GM15510 (cell line): Measurements from ENCODE around the gene MYZAP.

Experiments used
- POLR2A ChIP-seq: IDR thresholded peaks from 3 replicates; pipeline ENCODE4 v1.6.1; 2011; ENCODE audit warnings: borderline replicate concordance; ENCODE audit not compliant: insufficient read length; ENCODE audit errors: extremely low read depth

Gene MYZAP

DNA sequence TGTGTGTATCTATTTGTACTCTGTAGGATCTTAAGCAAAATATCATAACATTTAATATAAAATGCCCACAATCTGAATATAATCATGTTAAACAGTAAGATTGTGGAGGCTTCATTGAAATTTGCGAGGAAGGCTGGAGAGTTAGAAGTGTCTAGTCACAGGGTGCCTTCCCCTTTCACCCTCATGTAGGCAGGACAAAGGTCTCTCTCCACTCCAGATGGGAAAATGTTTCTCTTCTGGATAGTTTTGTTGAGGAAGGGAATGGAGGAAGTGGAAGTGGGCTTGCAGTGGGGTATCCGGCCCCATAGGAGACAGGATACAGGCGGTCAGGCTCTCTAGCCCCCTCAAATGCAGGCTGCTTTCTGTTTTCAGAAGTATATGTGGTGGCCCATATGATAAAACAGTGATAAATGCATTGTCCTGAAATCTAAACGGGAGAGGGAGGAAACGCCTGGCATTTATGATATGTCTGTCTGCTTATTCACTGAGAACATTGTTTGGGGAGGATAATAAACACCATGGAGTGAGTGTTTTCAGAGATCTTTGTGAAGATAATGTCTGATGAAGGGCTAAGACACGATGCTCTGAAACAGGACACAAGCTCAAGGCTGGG is 13.3 kb upstream of the MYZAP start:
- TF ChIP-seq POLR2A, result no peak

DNA sequence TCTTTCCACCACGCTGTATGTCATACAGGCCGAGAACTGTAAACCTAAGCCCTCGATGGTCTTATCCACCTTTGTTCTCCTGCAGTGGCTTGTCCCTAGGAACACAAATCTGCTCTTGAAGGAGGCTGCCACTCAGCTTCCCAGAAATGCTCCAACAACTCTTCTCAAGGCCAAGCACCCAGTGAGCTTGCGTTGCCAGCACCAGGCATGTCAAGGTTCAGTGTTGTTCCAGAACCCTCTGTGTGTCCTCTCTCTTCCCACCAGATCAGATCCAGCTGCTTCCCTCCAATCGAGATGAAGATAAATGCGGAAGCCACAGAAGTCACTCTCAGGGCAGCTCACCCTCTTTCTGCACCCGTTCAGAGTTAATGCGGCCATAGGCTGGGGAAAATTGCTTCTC is 11.3 kb upstream of the MYZAP start:
- no peak for TF ChIP-seq POLR2A

DNA sequence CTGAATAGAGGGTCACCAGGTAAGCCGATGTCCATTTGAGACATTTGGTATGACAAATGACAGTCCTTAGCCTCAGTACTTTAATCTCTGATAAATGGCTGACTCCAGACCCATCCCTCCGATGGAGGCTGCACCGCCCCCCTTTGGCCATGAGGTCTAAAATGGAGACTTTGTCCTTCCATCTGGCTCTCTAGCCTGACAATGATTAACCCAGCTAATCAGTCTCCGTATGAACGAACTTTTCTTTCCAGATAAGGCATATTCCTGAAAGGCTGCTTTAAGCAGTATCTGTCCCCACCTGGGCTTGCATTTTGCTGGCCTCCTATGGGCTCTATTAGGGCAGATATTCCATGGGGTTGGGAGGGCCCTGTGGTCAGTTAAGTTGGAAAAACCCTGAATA is 10.8 kb upstream of the MYZAP start:
- TF ChIP-seq POLR2A, result no peak

DNA sequence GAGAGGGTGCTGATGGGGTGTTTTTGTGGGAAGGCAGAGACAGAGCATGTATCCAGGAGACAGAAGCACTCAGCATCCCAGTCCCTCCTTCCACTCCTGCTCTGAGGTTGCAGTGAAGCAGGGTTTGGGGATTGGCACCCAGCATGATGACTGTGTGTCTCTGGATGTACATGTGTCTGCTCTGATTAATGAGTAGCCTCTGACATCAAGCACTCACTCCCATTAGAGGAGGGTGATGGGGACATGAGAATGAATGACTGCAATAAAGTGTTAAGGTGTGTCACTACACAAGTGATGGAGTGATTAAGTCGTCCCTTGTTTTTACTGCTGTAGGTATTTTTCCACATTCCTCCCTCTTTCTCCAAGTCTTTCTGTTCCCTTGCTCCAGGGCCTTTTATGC is 9.6 kb upstream of the MYZAP start:
- TF ChIP-seq POLR2A, result no peak

DNA sequence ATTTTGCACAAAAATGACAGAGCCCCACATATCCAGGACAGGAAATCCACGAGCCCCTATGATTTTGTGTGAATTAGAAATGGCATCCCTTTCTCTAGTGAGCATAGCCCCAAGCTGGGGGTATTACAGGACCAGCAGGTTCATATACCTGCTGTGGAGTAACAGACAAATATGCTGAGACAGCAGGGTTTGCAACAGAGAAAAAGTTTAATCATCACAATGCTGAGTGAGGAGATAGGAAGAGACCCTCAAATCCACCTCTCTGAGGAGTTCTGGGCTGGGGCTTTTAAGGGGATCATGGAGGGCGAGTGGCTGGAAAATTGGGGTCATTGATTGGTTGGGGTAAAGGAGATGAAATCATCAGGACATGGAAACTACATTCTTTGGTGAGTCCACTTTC is 8.4 kb upstream of the MYZAP start:
- no peak for TF ChIP-seq POLR2A

DNA sequence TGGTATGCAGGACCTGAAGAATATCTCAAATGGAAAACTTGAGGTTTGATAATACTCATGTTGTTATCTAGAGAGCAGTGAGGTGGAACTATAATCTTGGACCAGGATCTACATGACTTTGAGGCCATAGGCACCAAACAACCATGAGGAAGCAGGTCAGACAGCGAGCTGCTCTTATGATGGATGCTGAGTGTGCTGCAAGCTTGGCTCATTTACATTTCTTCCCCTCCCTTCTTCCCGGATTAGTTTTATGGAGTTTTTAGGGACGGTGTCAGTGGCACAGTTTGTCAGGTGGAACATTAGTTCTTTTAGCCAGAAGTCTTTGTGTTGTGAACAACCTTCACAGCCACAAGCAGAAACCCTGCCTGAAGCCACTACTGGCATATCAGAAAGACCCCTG is 8.0 kb upstream of the MYZAP start:
- TF ChIP-seq POLR2A, result no peak

DNA sequence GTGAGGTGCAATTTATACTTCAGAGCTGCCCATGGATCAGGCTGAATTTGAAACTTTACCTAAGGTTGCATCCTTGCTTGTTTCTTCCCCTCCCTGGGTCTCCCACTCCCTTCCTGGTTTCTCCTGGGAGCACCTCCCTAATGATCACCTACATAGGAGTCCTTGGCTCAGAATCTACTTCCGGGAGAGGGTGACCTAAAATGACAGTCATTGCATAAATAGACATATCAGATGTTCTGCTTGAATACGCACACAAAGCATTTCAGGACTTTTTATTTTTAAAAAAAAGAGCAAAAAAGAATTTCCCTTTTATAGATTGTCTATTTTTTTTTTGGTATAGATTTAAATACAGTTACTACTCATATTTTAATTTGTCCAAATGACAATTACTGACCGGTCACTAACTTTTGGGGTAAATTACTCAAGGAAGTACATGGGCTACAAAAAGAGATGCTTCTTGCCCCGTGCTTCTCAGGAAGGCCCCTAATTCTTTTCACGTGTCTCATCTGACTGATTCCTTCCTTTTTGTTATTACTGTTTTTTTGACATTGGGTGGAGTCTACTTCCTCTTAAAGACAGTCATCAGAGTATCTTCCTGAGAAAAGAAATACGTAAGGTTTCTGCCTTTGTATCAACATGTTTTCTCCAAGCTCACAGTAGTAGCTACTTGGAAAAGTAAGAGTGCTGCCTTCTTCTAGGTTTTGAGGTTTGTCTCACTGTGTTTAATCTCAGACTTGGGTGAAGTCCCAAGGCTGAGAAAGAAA is 4.9 kb upstream of the MYZAP start:
- no peak for TF ChIP-seq POLR2A

DNA sequence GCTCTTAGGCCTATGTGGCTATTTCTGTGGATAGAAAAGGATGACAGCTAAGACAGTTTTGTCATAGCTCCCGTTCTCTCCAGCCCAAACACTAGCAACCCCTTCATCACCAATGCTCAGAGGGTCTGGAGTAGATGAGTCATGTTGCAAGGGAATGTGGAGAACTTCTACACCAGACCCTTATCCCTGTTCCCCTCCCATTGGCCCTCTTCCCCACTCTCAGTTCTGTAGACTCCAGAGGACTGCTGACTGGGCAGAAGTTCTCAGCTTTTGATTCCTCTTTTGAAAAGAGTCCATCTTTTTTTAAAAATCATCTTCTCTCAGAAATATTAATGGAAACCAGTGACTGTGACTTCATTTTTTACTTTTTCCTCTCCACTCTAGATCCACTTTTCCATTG is 2.4 kb upstream of the MYZAP start:
- TF ChIP-seq POLR2A, result no peak

DNA sequence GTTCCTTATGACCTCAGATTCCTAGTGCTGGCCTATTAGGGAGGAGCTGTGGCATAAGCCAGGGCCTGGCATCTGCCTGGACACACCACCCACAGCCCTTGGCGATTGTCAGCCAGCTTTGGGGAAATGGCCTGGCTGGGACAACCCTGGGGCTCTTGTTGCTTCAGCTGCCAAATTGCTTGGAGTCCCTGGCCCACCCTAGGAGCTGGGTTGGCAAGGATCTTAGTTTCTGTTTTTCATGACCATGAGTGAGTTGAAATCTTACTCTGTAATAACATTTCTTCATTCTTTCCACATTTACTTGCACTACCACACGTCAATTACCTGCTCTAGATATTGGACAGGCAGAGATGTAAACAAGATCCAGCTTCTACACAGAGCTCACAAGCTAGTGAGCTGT is 1.9 kb upstream of the MYZAP start:
- TF ChIP-seq POLR2A, result no peak

DNA sequence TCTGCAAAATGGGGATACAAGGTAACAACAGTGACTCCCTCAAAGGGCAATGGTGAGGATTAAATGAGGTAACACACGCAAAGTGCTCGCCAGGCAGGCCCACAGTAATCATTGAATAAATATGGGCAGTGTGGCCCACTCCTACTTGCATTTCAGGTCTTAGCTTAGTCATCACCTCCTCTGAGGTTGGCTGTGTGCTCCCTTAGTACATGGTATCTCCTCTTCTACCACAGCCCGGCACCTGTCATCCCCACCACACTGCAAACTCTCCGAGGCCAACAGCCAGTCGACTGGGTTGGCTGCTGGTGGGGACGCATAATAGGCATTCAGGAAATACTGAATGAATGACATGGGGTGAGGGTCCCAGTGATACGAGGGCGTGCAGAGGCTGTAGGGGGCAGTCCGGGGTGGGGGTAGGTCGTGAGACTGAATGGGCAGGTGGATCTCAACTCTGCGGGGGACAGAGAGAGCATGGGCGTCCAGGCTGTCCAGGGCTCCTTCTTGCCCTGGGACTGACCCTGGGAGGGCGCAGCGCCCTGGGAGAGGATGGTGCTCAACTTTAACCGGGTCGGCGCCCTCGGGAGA is 375 bp upstream of the MYZAP start:
- no peak for TF ChIP-seq POLR2A

DNA sequence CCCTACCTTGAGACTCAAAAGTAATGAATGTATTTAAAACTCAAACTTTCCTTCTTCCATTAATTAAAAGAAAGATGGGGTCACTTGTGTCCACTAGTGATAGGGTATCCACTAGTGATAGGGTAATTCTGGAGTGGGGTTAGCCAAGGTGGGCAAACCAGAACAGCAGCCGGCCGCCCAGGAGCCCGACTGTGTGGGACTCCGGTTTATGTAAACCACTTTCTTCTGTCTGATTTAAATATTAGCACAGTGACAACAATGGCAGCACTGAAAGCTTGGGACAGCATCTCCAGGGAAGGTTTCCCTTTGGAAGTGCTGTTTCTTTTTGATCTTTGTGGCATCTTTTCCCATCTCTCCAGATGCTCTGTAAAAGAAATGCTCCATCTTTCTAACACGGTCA is 722 bp downstream of the MYZAP start:
- no peak for TF ChIP-seq POLR2A

DNA sequence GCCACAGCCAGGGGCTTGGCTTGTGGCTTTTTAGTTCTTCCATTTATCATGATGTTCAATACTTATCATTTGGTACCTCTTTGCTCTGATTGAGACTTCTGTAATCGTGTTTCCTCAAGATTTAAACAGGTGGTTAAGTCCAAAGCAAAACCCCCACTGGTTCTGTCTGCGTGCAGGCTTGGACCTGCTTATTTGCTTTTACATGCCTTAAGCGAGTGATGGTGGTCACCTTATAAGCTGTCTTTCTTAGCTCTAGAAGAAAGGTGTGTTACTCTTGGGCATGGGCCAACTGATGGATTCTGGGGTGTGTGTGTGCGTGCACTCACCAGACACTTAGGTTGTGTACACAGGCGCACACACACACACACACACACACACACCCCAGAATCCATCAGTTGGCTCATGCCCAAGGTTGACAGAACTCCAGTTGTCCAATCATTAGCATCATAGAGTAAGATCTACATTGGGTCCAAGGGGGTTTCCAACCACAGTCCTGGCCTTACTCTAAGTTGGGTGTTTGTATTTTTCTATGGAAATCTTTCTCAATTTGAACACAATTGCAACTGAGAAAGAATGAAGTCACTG is 1.2 kb downstream of the MYZAP start:
- no peak for TF ChIP-seq POLR2A

DNA sequence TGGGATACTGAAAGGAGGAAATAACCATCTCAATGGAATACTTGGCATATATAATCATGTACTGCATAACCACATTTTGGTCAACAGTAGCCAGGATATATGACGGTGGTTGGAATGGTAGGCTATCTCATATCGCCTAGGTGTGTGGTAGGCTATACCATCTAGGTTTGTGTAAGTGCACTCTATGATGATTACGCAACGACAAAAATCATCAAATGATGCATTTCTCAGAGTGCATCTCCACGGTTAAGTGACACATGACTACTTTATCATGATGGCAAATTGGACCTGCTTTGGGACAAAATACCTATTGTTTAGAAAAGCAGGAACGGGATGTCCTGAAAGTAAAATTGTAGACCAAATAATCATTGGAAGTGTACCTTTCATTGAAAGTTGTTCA is 2.8 kb downstream of the MYZAP start:
- no peak for TF ChIP-seq POLR2A

DNA sequence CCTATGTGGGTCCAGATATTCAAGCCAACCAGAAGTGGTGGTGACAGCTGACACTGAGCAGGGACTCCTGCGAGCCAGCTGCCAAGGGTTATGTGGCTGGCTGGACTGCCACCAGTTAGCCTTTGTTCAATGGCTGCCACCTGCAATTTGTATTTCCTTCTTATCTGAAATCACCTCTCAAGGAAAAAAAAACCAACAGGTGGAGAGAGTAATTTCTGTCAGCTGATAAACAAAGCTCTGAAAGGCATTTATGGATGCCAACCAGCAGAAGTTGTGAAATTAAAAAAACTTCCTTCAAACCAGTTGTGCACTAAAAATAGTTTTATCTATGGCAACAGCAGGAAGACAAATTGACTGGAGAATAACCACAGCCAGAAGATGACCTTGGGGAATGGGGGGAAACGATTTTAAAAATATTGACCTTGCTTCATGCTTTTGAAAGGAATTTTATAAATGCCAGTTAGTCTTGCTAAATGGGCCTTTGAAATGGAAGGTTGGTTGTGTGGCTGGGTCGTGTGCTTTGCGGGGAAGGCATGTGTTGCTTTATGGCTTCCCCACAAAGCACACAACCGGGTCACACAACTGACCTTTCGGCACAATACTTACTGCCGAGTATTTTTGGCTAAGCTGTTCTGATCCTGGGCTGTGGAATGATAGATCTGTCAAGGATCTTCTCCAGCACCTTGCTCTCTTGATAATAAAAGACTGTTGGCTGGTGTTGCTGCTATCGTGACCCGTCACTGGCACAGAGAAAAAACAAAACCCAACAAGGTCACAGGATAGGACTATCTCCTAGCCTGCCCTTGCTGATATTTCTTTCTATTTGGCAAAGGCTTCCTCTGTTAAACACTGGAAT is 3.5 kb downstream of the MYZAP start:
- no peak for TF ChIP-seq POLR2A
